Stimulated activated CD8-positive, alpha-beta memory T cell treated with anti-CD3 and anti-CD28 coated beads, Interleukin-15, amount 100 ng/mL, for 4 hours (primary cell): Measurements from ENCODE around the gene MAGEB6B.
"Not testable (repeated sequence)": the region's sequence is repeated elsewhere in the genome, so short reads cannot be mapped to it uniquely, and the experiment has no call there.

Experiments
- DNase-seq, 2 donors: peaks; one replicate each; pipeline ENCODE4 v3.0.0-alpha.2; 2020; ENCODE audit warnings: low read depth in 2 of 2

The MAGEB6B gene, protein sequence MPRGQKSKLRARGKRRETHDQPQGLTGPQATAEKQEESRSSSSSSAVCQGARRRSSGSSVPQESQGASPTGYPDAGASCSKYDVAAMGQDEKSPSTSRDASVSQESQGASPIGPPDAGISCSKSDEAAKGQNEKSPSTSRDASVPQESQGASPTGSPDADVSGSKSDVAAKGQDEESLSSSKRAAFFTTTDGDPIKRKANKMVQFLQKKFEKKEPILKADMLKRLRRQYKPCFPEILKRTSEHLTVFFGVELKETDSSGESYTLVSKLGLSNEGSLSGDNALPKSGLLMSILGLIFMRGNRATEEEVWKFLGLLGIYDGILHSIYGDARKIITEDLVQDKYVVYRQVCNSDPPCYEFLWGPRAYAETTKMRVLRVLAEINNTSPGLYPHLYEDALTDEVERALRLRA

GRCh38 chrX:26160301-26160700 lies at the start of gene MAGEB6B:
Gene MAGEB6B (plus strand): TSS chrX:26160601. CDS start chrX:26160601, 0 bp downstream.
- DNase-seq: no peak

DNA sequence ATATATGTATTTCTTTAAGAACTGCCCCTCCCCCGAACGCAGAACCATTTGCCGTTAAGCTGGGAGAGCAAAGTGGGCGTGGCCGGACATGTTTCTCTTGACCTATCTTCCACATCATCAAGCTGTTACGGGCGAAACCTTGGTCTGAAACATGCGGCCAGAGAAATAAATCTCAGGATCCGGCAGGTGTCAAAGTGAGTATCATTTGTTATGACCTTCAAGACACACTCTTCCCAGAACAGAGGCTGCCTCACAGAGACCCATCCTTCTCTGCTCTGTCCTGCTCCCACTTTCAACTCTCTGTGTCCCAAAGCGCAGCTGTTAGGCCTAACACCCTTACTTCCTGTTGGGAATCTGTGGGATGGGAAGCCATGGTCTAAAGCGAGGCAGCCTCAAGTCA lies 22.1 kb upstream of the MAGEB6B start, which contains the start of gene MAGEB18:
Gene MAGEB18 (plus strand): TSS at position 70 of the 400 bp plus-strand sequence. CDS start 643 bp downstream, outside the sequence.
- no peak for DNase-seq

DNA sequence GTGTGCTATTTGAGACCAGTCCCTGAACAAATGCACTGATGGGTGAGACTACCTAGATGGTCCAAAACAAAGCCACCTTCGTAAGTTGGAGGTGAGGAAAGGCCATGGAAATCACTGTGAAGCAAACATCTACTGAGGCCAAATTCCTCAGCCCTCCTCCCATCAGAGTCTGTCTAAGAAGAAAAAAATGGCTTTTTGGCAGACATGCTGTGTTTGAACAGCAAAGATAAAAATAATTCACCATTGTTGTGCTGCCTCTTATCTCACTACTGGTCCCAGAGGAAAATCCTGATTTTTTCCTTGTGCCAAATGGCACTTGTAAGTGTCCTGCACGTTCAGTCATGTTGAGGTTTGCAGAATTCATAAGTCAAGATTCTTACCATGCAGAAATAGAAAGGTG lies 14.4 kb upstream of the MAGEB6B start:
- no peak for DNase-seq

DNA sequence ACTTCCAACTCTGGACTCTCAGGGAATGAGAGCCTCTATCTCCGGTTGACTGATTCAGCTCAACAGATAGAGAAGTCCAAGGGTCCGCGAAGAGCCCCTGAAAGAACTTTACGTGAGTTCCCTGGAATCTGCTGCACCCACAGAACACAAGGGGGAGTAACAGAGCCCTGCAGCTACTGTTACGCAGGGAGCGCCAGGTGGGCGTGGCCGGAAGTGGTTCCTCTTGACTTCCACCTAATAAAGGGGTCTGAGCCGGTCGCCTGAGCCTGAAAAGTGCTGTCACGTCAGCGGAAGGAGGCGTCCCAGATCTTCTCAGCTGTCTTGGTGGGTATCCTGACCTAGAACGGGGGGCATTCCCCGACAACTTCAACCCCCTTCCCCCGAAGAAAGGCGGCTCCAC lies 31.8 kb downstream of the MAGEB6B start, which contains the start of gene MAGEB6:
Gene MAGEB6 (plus strand): TSS at position 237 of the 400 bp plus-strand sequence. CDS start 1,407 bp downstream, outside the sequence.
- DNase-seq: no peak

GRCh38 chrX:26203561-26203960 lies 43.2 kb downstream of the MAGEB6B start:
- no peak for DNase-seq

- not testable (repeated sequence) for DNase-seq
These were observed 44.3 kb downstream of the MAGEB6B start for GRCh38 chrX:26204717-26205116.

- DNase-seq: no peak
These were observed 47.6 kb downstream of the MAGEB6B start for GRCh38 chrX:26208012-26208411.
